IMR-90 (cell line): ENCODE results near the gene CHST8. TPM values are rescaled to one million over a fixed set of nuclear protein-coding genes. Genes with fewer than 3 reads are reported as not detected.

ENCODE experiments used
- ATAC-seq: fragments of 200-7000 bp; cut with Tn5 transposase; 2 replicates; pipeline ENCODE4 v1.9.1; 2020; ENCODE audit warnings: low read depth, mild to moderate bottlenecking, moderate library complexity
- BruUV-seq: library from RNA; stranded (reverse); fragments of 400-500 nt; replicated peaks from 2 replicates; lab custom pipeline; 2021; lab: Mats Ljungman, UMichigan
- CTCF ChIA-PET: fragments of 300-600 bp; formaldehyde crosslinking; extraction: SDS; loops from one replicate; lab custom pipeline; 2021; ENCODE audit warnings: antibody characterized with exemption; lab: Yijun Ruan, JAX
- POLR2A ChIA-PET: fragments of 300-600 bp; sonication (Branson Sonifier 250); formaldehyde crosslinking; loops from one replicate; lab custom pipeline; 2022; ENCODE audit warnings: antibody characterized with exemption; ENCODE audit not compliant: unreplicated experiment; lab: Charles Lee
- DNase-seq: peaks from one replicate; pipeline ENCODE4 v3.0.0; 2013
- H2AFZ ChIP-seq: replicated peaks from 2 replicates; pipeline ENCODE3; 2013; ENCODE audit warnings: low read length, mild to moderate bottlenecking; ENCODE audit not compliant: poor library complexity
- H2AK5ac ChIP-seq: 2 replicates; pipeline ENCODE4 v1.6.1; 2013; ENCODE audit warnings: low read depth, low read length, inconsistent platforms
- H2AK9ac ChIP-seq: replicated peaks from 2 replicates; pipeline ENCODE3; 2013; ENCODE audit warnings: mild to moderate bottlenecking, low read depth, low read length, moderate library complexity; ENCODE audit not compliant: poor library complexity
- H2BK120ac ChIP-seq: 2 replicates; pipeline ENCODE4 v1.6.1; 2013; ENCODE audit warnings: low read depth, low read length, inconsistent platforms
- H2BK15ac ChIP-seq: 3 replicates; pipeline ENCODE4 v1.6.1; 2013; ENCODE audit warnings: low read depth, low read length, inconsistent platforms
- H2BK20ac ChIP-seq: 2 replicates; pipeline ENCODE4 v1.6.1; 2013; ENCODE audit warnings: low read depth, mild to moderate bottlenecking, inconsistent platforms, low read length, moderate library complexity
- H2BK5ac ChIP-seq: 2 replicates; pipeline ENCODE4 v1.6.1; 2013; ENCODE audit warnings: mild to moderate bottlenecking, low read depth, low read length, inconsistent platforms; ENCODE audit not compliant: poor library complexity, severe bottlenecking
- H3K14ac ChIP-seq: replicated peaks from 2 replicates; pipeline ENCODE4 v1.6.1; 2013; ENCODE audit warnings: low read depth, low read length, inconsistent platforms
- H3K18ac ChIP-seq: 2 replicates; pipeline ENCODE4 v1.6.1; 2013; ENCODE audit warnings: low read depth, low read length, control low read depth
- H3K23ac ChIP-seq: 2 replicates; pipeline ENCODE4 v1.6.1; 2013; ENCODE audit warnings: low read depth, low read length, inconsistent platforms
- H3K27ac ChIP-seq: 2 replicates; pipeline ENCODE4 v1.5.1; 2013; ENCODE audit warnings: mild to moderate bottlenecking, control low read depth, low read length; ENCODE audit not compliant: insufficient read depth
- H3K27me3 ChIP-seq: 2 replicates; pipeline ENCODE4 v1.6.1; 2013; ENCODE audit warnings: low read length; ENCODE audit not compliant: control insufficient read depth, insufficient read depth
- H3K36me3 ChIP-seq: 2 replicates; pipeline ENCODE4 v1.6.1; 2013; ENCODE audit warnings: low read length, mixed read lengths; ENCODE audit not compliant: control insufficient read depth, insufficient read depth
- H3K4ac ChIP-seq: 2 replicates; pipeline ENCODE4 v1.6.1; 2013; ENCODE audit warnings: low read depth, low read length, inconsistent platforms
- H3K4me1 ChIP-seq: 2 replicates; pipeline ENCODE4 v1.6.1; 2013; ENCODE audit warnings: low read length, mixed read lengths; ENCODE audit not compliant: control insufficient read depth, insufficient read depth
- H3K4me2 ChIP-seq: 2 replicates; pipeline ENCODE4 v1.6.1; 2013; ENCODE audit warnings: low read depth, mild to moderate bottlenecking, control low read depth, low read length, moderate library complexity
- H3K4me3 ChIP-seq: 2 replicates; pipeline ENCODE4 v1.5.1; 2013; ENCODE audit warnings: low read depth, mild to moderate bottlenecking, control low read depth, low read length, moderate library complexity; ENCODE audit not compliant: insufficient read depth
- H3K56ac ChIP-seq: 2 replicates; pipeline ENCODE4 v1.6.1; 2013; ENCODE audit warnings: low read length, inconsistent platforms; ENCODE audit not compliant: insufficient read depth; ENCODE audit errors: extremely low read depth
- H3K79me1 ChIP-seq, 2 experiments: 2 replicates each; pipeline ENCODE4 v1.6.1; 2013; ENCODE audit warnings: low read length in 2 of 2, inconsistent platforms in 1 of 2, low read depth in 1 of 2
- H3K9ac ChIP-seq: 2 replicates; pipeline ENCODE4 v1.6.1; 2013; ENCODE audit warnings: low read depth, low read length, control low read depth
- H3K9me1 ChIP-seq: 2 replicates; pipeline ENCODE4 v1.6.1; 2013; ENCODE audit warnings: low read length, inconsistent platforms; ENCODE audit not compliant: insufficient read depth
- H3K9me3 ChIP-seq: 2 replicates; pipeline ENCODE4 v1.6.1; 2013; ENCODE audit warnings: low read length; ENCODE audit not compliant: control insufficient read depth, insufficient read depth
- H4K20me1 ChIP-seq: 2 replicates; pipeline ENCODE4 v1.6.1; 2013; ENCODE audit warnings: low read length, inconsistent platforms; ENCODE audit not compliant: insufficient read depth
- H4K5ac ChIP-seq: 2 replicates; pipeline ENCODE4 v1.6.1; 2013; ENCODE audit warnings: mild to moderate bottlenecking, low read depth, low read length, control low read depth
- H4K8ac ChIP-seq, 2 experiments: 2 replicates each; pipeline ENCODE4 v1.6.1; 2013; ENCODE audit warnings: low read depth in 2 of 2, low read length in 2 of 2, control low read depth in 1 of 2, inconsistent platforms in 1 of 2
- H4K91ac ChIP-seq: 2 replicates; pipeline ENCODE4 v1.6.1; 2013; ENCODE audit warnings: low read depth, low read length, inconsistent platforms; ENCODE audit not compliant: insufficient read depth
- BHLHE40 ChIP-seq: fragments of 150-350 bp; IDR thresholded peaks from 2 replicates; pipeline ENCODE4 v1.6.1; 2016; ENCODE audit warnings: mild to moderate bottlenecking, low read depth, low read length
- CEBPB ChIP-seq: IDR thresholded peaks from 2 replicates; pipeline ENCODE4 v1.6.1; 2012; ENCODE audit warnings: low read depth, low read length, improper control_type of control experiment
- CHD1 ChIP-seq: IDR thresholded peaks from 2 replicates; pipeline ENCODE4 v1.6.1; 2012; ENCODE audit warnings: low read depth, low read length, improper control_type of control experiment
- FOS ChIP-seq: fragments of 150-350 bp; IDR thresholded peaks from 2 replicates; pipeline ENCODE4 v1.6.1; 2016; ENCODE audit warnings: low read depth, low read length
- MAFK ChIP-seq: IDR thresholded peaks from 2 replicates; pipeline ENCODE4 v1.6.1; 2012; ENCODE audit warnings: low read depth, low read length, improper control_type of control experiment
- MAZ ChIP-seq: IDR thresholded peaks from 2 replicates; pipeline ENCODE4 v1.6.1; 2012; ENCODE audit warnings: low read depth, mild to moderate bottlenecking, low read length, improper control_type of control experiment, moderate library complexity, borderline replicate concordance
- MXI1 ChIP-seq: IDR thresholded peaks from 2 replicates; pipeline ENCODE4 v1.6.1; 2012; ENCODE audit warnings: low read depth, mild to moderate bottlenecking, low read length, moderate library complexity, borderline replicate concordance
- POLR2A ChIP-seq: IDR thresholded peaks from 2 replicates; pipeline ENCODE4 v1.6.1; 2012; ENCODE audit warnings: mild to moderate bottlenecking, low read depth, low read length
- RAD21 ChIP-seq: IDR thresholded peaks from 2 replicates; pipeline ENCODE4 v1.6.1; 2012; ENCODE audit warnings: low read length, improper control_type of control experiment
- RCOR1 ChIP-seq: IDR thresholded peaks from 2 replicates; pipeline ENCODE4 v1.6.1; 2012; ENCODE audit warnings: mild to moderate bottlenecking, low read length, improper control_type of control experiment; ENCODE audit not compliant: insufficient replicate concordance
- RFX5 ChIP-seq: IDR thresholded peaks from 2 replicates; pipeline ENCODE4 v1.8.0; 2012; ENCODE audit warnings: low read depth, mild to moderate bottlenecking, low read length, moderate library complexity
- SMC3 ChIP-seq: fragments of 150-350 bp; IDR thresholded peaks from 2 replicates; pipeline ENCODE4 v1.6.1; 2016; ENCODE audit warnings: low read depth, mild to moderate bottlenecking, antibody characterized with exemption, low read length, moderate library complexity
- WGBS, 2 experiments: methylation state at CpG; one replicate each; pipeline versions ENCODE4 v1.1.5 to v1.1.7; 2013; ENCODE audit warnings: missing lambda C conversion rate in 2 of 2; ENCODE audit not compliant: insufficient read length in 1 of 2; ENCODE audit errors: extremely low coverage in 2 of 2; 5-methylcytosine and 5-hydroxymethylcytosine counted together
- dilution Hi-C: fragments of 300-500 bp; cut with HindIII; formaldehyde crosslinking; loops from one replicate; pipeline ENCODE4 v1.14.3; 2018; ENCODE audit warnings: low sequenced_read_pairs; ENCODE audit not compliant: unreplicated experiment
- in situ Hi-C: fragments of 300-500 bp; cut with MboI; formaldehyde crosslinking; loops from 3 replicates; pipeline ENCODE4 v1.14.3; 2019; ENCODE audit warnings: low sequenced_read_pairs, inconsistent platforms, mixed read lengths
- intact Hi-C: fragments of 100-400 bp; cut with micrococcal nuclease; formaldehyde crosslinking; loops from 2 replicates; pipeline ENCODE4 v1.10.0; 2022
- polyA plus RNA-seq, 3 experiments: library from polyadenylated mRNA; depleted of rRNA; stranded (reverse); fragments of >200 nt; gene quantifications; 2 replicates each; pipeline ENCODE4 v1.2.3, GENCODE V29; 2012; ENCODE audit warnings: low replicate concordance in 1 of 3
- total RNA-seq: library from RNA; depleted of rRNA; stranded (reverse); fragments of >200 nt; gene quantifications from 2 replicates; pipeline ENCODE4 v1.2.3, GENCODE V29; 2012
- TF ChIP-seq, protein P1 (sequence below): conservative IDR thresholded peaks from 2 replicates; pipeline ENCODE4 v1.5.1; 2012; ENCODE audit warnings: mild to moderate bottlenecking, low read depth, low read length, improper control_type of control experiment
- TF ChIP-seq, protein P2 (sequence below): fragments of 150-350 bp; IDR thresholded peaks from 2 replicates; pipeline ENCODE4 v1.6.1; 2017; ENCODE audit warnings: mild to moderate bottlenecking, antibody characterized with exemption, low read length, low read depth
- TF ChIP-seq, protein P3 (sequence below): fragments of 150-350 bp; IDR thresholded peaks from 2 replicates; pipeline ENCODE4 v1.6.1; 2016; ENCODE audit warnings: low read depth, mild to moderate bottlenecking, low read length, moderate library complexity, borderline replicate concordance

CHST8 gene
- total and polyA plus RNA-seq, 2 of the 4 experiments (the other 2 are of a cell fraction) = not detected

DNA sequence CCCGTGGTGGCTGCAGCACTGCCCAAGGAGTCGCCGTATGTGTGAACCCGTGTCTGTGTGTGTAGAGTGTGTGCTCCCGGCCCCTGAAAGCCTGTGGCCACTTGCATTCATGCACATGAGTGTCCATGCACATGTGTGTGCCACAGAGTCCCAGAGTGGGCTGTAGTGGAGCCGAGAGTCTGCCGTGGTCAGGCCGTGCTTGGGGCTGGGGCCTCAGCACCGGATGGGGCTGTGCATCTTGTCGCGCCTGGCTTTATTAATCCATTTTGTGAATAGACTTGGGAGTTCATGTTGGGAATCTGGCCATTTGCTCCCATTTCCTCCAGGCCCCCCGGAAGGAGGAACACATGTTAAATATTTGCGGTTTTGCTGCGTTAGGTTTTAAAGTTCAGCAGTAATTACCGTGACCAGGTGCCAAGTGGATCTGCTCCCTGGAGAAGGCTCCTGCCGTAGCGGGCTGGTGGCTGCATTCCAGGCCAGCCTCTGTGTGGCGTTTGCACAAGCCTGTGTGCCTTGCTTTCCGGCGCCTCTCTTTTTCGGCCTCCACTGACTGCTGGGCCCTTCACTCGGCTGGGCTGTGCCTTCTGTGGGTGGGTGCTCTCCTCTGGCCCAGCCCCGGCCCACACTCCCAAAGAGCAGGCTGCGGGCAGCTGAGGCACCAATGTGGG lies 105.7 kb downstream of the CHST8 start:
- in situ Hi-C loops (no loop called here), intact Hi-C loops (no loop called here), dilution Hi-C loops (no loop called here)
- Histone ChIP-seq H3K18ac (no peak overlapping the region), H3K79me1 (no peaks in the 10 kb centered on the region), H3K4me3 (no peak overlapping the region), H3K9me3 (no peaks in the 10 kb centered on the region; the same call in 1 of the 2 replicates), H3K4me2 (no peak overlapping the region), H3K9me1 (no peaks in the 10 kb centered on the region), H3K9ac (no peak overlapping the region), H4K5ac (no peak overlapping the region), H2BK20ac (no peak overlapping the region), H3K4ac (no peak overlapping the region), H2BK5ac (no peak overlapping the region), H4K20me1 (no peaks in the 10 kb centered on the region), H4K8ac (no peak overlapping the region), H3K4me1 (no peaks in the 10 kb centered on the region), H3K27me3 (no peaks in the 10 kb centered on the region), H2BK120ac (no peak overlapping the region), H2AFZ (no peak overlapping the region), H2BK15ac (no peak overlapping the region), H3K27ac (no peak overlapping the region), H3K36me3 (no peaks in the 10 kb centered on the region), H4K91ac (no peak overlapping the region), H3K14ac (no peak overlapping the region), H3K23ac (no peak overlapping the region), H2AK9ac (no peak overlapping the region), H2AK5ac (no peak overlapping the region), H3K56ac (no peak overlapping the region)
- ChIA-PET CTCF (no interaction called here), POLR2A (no interaction called here)
- 69% methylated on average over 12 of the region's 24 CpGs; no CpG with 5 or more reads in 1 of the 2 experiments for WGBS, 2 experiments
- TF ChIP-seq, protein P1, sequence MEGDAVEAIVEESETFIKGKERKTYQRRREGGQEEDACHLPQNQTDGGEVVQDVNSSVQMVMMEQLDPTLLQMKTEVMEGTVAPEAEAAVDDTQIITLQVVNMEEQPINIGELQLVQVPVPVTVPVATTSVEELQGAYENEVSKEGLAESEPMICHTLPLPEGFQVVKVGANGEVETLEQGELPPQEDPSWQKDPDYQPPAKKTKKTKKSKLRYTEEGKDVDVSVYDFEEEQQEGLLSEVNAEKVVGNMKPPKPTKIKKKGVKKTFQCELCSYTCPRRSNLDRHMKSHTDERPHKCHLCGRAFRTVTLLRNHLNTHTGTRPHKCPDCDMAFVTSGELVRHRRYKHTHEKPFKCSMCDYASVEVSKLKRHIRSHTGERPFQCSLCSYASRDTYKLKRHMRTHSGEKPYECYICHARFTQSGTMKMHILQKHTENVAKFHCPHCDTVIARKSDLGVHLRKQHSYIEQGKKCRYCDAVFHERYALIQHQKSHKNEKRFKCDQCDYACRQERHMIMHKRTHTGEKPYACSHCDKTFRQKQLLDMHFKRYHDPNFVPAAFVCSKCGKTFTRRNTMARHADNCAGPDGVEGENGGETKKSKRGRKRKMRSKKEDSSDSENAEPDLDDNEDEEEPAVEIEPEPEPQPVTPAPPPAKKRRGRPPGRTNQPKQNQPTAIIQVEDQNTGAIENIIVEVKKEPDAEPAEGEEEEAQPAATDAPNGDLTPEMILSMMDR = no peak
- no peak for TF ChIP-seq FOS
- TF ChIP-seq CHD1 = no peak
- TF ChIP-seq MAZ = no peak
- TF ChIP-seq MXI1 = no peak
- no peak for TF ChIP-seq RFX5
- no peak for TF ChIP-seq RCOR1
- TF ChIP-seq, protein P2, sequence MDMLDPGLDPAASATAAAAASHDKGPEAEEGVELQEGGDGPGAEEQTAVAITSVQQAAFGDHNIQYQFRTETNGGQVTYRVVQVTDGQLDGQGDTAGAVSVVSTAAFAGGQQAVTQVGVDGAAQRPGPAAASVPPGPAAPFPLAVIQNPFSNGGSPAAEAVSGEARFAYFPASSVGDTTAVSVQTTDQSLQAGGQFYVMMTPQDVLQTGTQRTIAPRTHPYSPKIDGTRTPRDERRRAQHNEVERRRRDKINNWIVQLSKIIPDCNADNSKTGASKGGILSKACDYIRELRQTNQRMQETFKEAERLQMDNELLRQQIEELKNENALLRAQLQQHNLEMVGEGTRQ = no peak
- TF ChIP-seq, protein P3, sequence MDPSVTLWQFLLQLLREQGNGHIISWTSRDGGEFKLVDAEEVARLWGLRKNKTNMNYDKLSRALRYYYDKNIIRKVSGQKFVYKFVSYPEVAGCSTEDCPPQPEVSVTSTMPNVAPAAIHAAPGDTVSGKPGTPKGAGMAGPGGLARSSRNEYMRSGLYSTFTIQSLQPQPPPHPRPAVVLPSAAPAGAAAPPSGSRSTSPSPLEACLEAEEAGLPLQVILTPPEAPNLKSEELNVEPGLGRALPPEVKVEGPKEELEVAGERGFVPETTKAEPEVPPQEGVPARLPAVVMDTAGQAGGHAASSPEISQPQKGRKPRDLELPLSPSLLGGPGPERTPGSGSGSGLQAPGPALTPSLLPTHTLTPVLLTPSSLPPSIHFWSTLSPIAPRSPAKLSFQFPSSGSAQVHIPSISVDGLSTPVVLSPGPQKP = no peak
- TF ChIP-seq MAFK = no peak
- no peak for TF ChIP-seq POLR2A
- no peak for TF ChIP-seq BHLHE40
- no peak for TF ChIP-seq SMC3
- TF ChIP-seq CEBPB = no peak
- no peak for TF ChIP-seq RAD21
- no TSS peak for BruUV-seq
- no peak for DNase-seq
- no peak for ATAC-seq
